NCI-H82 (cell line): ENCODE results near the gene AVPR1B.
A peak's percentile ranks its signal among the peaks of the same experiment; 100 is the strongest.

Experiments used
- DNase-seq: peaks from one replicate; lab custom pipeline; 2025; lab: John Stamatoyannopoulos, UW

AVPR1B gene

DNA sequence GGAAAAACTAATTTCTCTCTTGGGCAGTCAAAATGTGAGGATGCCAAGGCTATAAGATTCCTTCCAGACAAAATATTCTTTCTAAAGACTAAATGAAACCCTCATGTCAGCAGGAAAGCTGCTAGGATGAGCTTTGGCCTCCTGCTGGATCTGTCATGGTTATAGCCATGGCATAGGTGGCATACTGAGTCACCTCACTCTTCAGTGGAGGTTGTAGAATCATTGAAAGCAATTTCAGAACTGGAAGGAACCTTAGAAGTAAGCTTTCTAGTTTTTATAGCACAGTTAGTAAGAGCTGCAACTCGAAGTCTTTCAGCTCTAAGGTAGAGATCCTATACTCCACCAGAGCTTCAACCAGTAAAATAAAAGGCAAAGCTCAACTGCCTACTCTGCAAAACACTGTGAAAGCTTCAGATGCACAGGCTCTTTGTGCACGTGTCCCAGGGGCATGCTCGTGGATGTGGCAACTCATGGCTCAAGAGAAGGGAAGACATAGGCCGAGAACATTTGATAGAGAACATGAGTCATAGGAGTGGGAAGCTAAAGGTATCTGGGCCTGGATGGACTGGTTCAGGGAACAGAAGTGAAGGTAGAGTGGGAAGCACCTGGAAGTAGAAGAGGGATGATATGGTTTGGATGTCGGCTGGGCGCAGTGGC is 5.8 kb downstream of the AVPR1B start:
- no peak for DNase-seq

DNA sequence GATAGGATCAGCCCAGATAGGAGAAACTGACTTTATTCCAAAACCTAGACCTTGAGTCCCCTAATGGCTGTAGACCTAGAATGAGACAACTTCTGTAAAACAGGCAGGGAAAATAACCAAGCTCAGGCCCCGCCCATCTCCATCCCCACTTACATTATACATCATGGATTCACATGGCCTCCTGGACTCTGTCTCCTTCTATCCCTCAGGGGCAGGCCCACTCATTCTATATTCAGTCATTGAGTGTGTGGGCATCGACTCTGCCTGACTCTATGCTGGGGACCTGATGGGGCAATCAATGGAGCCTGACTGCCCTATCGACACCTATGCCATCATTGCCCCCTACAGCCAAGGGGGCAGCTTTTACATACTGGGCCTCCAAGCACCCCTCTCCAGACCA is 6.4 kb downstream of the AVPR1B start:
- no peak for DNase-seq

DNA sequence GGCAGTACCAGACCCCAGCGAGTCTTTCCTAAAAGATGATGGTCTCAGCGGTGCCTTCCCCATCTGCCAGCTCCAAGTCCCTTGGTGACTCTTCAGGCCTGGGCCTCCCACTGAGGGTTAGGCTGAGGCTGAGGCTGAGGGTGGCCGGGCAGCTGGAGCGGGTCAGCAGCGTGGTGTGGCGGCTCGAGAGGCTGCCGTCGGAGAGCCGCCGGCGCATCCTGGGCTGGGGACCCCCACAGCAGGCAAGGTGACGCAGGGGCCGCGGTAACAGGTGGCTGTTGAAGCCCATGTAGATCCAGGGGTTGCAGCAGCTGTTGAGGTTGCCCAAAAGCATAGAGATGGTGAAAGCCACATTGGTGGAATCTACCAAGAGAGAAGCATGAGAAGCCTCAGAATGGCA is 7.0 kb downstream of the AVPR1B start:
- no peak for DNase-seq

DNA sequence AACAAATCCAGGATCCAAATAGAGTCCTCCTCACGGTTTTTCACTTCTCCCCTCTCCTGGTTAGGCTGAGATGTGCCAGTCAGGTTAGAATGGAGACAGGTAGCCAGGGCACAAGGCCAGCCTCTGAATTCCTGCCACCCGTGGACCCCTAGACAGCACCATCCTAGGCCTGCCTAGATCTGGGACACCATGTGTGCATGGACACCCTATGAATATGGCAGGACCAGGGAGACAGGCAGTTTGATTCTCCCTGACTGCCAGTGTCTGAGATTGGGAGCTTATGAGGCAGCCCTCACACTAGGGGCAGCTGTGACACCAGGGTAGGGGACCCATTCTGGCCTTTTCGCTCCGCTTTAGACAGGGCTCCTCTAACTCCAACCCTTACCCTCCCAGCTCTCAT is 7.5 kb downstream of the AVPR1B start:
- DNase-seq, result no peak

DNA sequence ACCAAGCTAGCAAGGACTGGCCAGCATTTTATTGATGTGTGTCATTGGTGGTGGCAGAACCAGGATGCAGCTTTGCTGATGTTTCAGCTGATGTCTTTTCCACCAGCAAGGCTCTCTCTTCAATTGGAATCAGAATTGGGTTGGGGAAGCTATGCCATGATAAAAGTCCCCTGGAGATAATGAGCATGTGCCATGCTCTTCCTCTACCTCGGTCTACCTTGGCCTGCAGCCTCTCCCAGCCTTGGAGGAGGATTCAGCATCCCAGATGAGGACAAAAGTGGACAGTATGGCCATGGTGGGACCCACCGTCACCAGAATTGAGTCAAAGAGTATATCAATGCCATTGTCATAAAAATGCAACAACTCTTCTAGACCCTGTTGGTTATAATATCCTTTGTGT is 8.6 kb downstream of the AVPR1B start:
- DNase-seq, result no peak

DNA sequence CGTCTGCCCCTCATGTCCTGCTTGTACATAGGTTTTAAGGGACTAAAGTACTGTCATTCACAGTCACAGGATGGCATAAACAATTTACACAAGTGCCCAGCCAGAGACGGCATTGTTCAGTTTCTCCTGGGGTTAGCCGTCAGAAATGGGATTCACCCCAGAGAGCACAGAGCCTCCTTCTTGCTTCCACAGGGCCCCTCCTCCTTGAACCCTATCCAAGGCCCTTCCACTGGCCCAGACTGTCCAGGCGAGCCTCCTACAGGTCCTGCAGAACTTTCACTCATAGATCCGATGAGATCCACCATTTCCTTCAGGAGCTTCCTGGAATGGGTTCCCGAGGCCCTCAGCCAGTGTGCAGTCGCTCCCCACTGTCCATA is 10.0 kb downstream of the AVPR1B start:
- DNase-seq, result no peak

DNA sequence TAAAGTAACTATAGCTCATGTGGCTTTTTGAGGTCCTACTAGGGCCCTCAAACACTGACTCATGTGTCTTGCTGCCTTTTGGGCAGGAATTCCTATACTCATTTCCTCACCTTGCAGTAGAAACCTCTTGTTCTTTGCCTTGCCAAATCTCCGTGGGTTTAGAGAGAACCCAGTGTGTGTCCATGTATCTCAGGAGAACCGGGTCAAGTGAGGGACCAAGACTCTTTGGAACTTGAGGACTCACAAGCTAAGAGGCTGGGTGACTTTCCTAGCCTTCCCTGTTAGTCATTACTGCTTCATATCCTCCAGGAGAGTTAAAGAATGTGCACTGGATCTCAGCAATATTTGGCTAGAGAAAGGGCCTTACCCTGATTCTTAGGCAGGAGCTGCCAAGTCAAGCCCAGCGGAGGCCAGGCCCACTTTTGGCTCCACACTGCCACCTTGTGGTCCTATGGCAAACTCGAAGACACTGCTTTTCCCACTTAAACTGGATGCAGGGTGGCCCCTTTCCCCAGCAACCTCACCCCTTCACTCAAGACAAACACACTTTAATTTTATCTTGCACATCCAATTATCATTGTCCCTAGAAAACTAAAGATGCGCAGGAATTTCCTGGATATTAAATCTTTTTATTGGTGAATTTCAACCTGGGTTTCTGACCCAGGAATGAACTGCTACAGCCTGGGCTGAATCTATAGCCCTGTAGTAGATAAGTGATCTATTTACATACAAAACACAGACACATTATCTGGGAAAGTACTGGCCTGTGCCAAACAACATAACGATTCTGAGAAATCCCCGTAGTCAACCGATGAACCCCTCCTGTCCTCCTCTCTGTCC is 10.6 kb downstream of the AVPR1B start:
- peak; percentile 87 for DNase-seq

DNA sequence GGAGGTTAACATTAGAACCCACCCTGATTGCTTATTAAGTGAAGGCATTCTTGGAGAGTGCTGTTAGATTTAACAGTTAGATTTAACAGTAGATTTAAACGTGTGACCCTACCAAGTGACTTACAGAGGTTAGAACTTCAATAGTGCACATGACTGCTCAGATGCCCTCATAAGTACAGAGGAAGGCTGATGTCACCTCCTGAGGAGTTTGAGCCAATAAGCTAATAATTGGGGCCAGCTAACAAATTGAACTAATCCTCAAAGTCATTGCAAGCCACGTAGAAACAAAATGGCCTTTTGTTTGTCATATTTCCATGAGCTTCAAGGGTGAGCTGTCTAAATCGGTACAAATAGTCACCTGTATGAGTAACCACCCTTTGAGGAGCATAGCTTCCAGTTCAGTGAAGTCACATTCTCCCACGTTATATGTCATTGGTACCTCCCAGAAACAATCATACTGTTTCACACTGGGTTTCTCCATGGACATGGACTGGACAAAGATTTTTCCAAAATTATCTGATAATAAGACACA is 11.7 kb downstream of the AVPR1B start:
- DNase-seq, result no peak

DNA sequence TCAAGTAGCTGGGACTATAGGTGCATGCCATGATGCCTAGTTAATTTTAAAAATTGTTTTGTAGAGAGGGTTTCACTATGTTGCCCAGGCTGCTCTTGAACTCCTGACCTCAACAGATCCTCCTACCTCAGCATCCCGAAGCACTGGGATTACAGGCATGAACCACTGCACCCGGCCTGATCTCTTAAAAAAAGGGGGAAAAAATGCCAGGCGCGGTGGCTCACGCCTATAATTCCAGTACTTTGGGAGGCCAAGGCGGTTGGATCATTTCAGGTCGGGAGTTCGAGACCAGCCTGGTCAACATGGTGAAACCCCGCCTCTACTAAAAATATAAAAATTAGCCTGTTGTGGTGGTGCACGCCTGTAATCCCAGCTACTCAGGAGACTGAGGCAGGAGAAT is 13.2 kb downstream of the AVPR1B start:
- no peak for DNase-seq

DNA sequence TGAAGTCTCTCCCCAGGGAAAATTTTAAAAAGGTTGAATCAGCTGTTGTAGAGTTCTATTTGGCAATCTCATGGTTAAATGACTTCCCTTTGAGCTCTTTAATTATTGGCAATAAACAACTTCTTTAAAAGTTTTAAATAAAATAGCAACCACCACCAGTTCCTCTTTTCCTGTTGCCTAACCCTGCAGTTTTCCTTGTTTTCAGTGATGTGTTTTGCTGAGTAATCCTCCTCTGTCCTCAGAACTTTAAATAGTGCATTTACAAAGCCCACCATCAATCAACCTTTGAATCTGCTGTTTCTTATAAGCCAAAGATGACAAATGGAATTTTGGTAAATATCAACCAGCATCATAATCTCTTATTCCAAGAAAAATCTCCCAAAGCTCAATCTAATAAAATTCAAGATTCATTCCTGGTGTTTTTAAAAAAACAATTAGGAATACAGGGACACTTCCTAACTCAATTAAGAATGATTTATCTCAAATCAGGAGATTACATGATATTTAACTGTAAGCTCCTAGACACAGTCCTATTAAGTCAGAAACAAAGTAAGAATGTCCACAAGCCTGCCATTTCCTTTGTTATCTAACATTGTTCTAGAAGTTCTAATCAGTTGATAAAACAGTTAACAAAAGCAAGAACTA is 14.8 kb downstream of the AVPR1B start:
- DNase-seq, result peak; percentile 49

DNA sequence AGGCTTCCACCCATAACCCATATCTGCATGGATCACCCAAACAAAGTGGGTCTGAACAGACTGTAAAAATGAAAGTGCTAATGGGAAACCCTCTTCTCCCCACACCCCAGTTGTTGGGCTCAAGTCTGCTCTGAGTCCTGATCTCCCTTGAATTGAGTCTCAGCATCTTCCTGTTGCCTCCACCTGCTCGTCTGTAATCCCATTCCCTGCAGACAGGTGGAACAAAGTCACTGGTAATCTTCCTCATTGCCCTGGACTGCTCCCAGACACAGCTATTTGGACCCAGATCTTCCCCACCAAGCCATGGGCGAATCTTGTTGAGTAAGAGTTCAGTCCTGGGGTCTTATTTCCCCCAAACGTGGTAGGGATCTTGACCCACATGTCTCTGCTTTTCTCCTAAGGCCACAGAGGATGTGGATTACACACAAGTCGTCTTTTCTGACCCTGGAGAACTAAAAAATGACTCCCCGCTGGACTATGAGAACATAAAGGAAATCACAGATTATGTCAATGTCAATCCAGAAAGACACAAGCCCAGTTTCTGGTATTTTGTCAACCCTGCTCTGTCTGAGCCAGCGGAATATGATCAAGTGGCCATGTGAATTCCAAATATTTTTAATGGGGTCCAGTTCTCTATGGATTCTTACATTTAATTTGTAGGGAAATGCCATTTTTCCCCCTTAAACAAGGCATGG is 15.7 kb downstream of the AVPR1B start:
- no peak for DNase-seq

DNA sequence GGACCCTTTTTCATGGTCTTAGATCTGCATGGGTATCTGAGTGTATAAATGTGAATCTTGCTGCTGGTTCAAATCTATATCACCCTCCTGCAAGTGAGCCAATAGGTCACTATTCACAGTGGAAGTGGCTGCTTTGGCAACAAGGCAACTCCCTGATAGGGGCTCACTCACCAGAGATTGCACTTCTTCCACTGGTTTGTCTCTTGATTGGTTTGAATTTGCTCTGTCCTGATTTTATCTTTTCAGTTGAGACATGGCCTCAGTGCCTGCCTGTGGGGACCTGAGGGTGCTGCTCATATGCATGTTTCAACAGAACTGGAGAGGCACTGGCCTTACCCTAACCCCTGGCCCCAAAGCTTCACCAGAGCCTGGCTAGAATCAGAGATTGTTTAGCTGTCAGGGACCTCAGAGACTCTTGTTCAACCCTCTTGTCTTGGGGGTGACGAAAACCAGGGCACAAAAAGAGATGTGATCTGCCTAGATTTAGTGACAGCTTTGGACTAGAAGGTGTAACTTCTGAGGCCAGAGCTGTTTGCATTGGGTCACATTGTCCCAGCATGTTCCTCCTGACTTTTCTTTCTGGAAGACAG is 16.9 kb downstream of the AVPR1B start:
- DNase-seq, result no peak

DNA sequence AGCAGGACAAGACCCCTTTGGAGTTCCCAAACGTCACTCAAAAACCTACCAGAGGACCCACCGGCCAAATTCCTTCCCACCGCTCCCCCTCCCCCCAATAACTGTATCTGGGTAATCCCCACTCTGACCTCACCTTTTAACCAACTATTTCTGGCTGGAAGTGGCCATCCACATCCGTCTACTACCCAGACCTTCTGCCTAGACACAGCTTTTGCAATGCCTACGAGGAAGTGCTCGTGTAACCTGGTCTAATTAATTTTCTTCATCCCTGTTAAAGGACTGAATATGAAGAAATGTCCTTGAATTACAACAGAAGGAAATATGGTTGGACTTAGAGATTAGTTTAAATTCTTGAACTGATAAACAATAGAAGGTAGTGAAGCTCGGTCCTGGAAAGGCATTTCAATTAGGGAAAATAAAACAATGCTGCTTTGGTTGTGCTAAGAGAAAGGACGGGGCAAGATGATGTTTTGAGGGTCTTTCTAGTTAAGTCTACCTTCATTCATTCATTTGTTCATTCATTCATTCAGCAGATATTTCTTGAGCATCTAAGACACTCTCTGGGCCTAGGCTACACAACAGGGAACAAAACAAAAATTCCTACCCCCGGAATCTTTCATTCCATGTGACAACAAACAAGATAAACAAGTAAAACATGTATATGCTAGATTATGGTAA is 18.8 kb downstream of the AVPR1B start:
- DNase-seq, result no peak

DNA sequence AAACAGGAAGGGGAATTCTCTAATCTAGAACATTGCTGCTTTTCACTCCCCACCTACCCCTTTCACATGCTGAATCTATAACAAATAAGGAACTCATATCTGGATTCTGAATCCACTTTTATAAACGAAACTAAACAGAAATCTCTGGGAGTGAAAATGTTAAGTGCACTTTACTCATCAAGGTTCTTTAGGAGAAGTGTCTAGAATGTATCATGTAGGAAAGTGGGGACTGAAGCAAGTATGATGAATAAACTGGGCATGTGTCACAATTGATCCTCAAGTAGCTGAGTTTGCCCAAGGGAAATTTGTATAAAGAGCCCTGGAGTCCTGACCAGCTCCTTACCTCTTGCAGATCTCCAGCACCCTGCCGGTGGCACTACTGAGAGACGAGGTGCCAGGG is 19.8 kb downstream of the AVPR1B start:
- DNase-seq, result no peak

DNA sequence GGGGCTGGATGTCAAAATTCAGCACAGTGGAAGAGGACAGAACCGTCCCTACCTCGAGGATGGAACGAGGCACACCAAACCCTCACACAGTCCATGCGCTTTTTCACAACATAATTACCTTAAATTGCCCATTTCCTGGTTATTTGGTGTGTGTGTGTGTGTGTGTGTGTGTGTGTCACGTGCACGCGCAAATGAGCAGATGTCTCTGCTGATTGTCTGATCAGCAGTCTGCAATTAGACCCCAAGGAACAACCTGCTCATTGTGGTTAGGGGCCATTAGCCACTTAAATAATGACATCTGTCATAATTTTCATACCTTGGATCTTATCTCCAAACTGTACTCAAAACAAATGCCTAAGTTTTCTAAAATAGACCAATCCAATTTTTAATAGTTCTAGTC is 23.2 kb downstream of the AVPR1B start:
- DNase-seq, result no peak

DNA sequence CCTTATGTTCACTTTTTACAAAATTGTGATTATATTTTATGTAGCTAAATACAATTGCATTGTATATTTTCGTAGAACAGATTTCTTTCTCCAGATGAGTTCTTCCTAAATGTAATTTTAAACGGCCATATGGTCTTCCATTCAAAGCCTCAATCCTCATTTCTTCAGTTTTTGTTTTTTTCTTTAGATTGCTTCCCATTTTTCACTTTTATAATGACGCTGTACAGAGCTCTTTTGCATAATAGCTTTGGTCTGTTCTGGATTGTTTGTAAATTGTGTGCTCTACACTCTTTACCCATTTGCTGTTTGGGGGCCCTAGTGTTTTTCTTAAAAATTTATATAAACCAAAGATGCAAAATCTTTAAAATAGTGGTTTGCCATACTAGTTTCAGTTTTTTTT is 27.8 kb downstream of the AVPR1B start:
- DNase-seq, result no peak

DNA sequence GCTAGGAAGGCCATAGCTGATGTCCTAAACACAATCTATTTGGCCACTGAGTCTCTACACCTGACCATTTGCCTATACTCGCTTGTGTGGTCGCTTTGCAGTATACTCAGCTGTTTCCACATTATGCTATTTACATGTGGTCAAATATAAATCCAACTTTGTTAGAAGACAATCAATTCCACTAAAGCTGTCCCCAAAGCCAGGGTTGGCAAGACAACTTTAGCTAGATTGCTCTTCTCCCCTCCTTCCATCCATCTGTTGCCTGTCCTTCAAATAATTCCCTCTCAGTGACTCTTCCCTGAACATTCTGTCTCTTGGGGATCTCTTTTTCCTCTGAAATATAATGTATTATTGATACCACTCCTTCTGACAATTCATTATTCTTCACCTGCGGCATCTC is 30.1 kb downstream of the AVPR1B start:
- no peak for DNase-seq

DNA sequence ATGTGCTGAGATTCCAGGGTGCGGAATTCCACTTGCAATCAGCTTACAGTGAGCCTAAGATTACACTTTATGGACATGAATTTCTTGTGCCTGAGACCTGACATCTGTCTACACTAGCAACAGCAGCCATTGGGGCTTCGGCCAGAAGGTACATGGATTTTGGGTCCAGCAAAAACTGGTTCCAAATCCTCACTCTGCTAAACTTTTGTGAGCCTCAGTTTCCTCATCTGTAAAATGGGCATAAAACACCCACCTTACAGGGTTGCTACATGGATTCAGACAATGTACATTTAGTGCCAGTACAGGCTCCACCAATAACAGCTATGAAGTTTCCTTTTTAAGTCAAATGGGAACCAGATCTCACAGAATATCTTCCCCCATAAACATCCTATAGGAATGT is 33.4 kb downstream of the AVPR1B start:
- no peak for DNase-seq

DNA sequence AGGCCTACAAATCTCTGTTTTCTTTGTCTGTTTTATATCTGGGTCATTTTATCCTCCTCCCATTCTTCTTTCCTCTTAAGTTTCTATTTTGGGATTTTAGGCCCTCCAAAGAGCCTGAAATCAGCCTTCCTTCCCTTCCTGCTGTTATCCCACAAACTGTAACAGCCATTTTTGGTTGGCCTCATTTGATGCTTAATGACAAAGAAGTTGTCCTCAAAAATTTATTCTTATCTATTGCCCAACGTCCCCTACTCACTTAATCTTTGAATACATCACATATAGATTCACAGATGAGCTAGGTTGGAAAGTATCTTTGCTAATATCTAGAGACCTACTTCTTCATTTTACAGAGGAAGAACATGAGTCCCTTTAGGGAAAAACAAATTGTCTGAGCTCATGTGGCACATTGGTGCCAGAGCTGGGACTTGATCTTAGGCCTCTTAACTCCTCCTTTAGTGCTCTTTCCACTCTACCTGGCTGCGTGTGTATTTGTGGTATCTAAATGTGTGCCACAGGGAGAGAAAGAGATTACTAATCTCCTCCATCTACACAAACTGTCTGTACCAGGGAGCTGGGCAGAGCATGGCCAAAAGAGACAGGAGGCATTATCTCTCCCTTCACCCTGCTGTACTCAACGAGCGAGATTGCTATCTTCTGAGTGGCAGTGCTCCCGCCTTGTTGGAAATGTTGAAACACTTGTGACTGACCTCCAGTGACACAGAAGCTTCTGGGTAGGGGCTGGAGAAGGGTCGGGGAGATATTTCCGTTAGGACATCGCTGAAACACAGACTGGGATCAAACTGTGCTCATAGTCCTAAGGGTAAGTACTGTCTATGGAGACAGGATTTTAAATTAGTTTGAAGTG is 34.1 kb downstream of the AVPR1B start:
- no peak for DNase-seq

DNA sequence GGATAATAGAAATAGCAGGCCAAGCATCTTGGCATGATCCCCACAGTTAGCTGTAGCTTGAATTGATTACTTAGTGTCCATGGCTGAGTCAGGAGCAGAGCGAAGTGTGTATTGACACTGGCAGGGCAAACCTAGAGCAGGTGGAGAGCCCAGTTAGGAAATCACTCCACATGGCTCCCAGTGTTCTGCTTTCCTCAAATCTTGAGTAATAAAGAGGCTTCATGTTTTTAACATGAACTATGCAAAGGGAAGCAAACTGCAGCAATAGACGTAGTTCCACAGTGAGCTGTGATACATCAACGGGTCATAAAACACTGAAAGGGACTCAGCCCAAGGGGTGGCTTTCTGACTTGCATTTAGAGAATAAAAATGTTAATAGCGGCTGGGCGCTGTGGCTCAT is 35.3 kb downstream of the AVPR1B start:
- no peak for DNase-seq
